HCEC 1CT (cell line): ENCODE measurements around the gene NSG1.
"Not testable (repeated sequence)": the region's sequence is repeated elsewhere in the genome, so short reads cannot be mapped to it uniquely, and the experiment has no call there.

Experiments used
- DNase-seq: peaks from one replicate; pipeline ENCODE4 v3.0.0-alpha.2; 2017

The NSG1 gene

GRCh38 chr4:4417886-4418285, 31.0 kb downstream of the NSG1 start:
- DNase-seq, result no peak

GRCh38 chr4:4418676-4419390, 31.9 kb downstream of the NSG1 start:
- DNase-seq, result no peak

GRCh38 chr4:4419896-4420295, 33.0 kb downstream of the NSG1 start:
- DNase-seq, result no peak

DNA sequence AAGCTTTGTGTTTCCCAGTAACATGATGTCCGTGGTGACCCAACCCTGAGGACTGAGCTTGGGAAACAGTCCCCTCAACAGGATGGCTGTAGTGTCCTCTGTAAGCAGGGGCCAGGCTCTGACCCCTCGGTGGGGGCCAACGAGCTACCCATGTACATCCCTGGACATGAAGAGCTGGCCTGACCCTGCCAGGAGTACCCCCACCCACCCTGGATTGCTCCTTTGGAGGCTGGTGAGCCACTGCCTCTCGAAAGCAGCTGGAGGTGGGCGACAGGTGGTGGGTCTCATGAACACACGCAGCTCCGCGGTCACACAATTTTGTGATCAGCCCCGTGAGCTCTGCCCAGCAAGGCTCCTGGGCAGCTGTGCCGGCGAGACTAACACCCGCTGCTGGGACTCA, 33.5 kb downstream of the NSG1 start:
- DNase-seq, result no peak

- DNase-seq, result no peak
These were observed 34.5 kb downstream of the NSG1 start for GRCh38 chr4:4421356-4421755.

DNA sequence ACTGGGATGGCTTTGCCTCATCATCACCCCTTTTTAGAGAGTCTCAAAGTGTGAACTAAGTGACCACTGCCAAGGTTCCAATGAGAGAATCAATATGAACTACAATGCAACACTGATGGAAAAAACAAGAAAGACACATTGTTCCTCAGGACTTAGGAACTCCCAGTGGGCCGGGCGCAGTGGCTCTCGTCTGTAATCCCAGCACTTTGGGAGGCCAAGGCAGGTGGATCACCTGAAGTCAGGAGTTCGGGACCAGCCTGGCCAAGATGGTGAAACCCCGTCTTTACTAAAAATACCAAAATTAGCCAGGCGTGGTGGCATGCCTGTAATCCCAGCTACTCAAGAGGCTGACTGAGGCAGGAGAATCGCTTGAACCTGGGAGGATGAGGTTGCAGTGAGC, 35.2 kb downstream of the NSG1 start:
- not testable (repeated sequence) for DNase-seq

- no peak for DNase-seq
These were observed 36.1 kb downstream of the NSG1 start for GRCh38 chr4:4422856-4423499.

DNA sequence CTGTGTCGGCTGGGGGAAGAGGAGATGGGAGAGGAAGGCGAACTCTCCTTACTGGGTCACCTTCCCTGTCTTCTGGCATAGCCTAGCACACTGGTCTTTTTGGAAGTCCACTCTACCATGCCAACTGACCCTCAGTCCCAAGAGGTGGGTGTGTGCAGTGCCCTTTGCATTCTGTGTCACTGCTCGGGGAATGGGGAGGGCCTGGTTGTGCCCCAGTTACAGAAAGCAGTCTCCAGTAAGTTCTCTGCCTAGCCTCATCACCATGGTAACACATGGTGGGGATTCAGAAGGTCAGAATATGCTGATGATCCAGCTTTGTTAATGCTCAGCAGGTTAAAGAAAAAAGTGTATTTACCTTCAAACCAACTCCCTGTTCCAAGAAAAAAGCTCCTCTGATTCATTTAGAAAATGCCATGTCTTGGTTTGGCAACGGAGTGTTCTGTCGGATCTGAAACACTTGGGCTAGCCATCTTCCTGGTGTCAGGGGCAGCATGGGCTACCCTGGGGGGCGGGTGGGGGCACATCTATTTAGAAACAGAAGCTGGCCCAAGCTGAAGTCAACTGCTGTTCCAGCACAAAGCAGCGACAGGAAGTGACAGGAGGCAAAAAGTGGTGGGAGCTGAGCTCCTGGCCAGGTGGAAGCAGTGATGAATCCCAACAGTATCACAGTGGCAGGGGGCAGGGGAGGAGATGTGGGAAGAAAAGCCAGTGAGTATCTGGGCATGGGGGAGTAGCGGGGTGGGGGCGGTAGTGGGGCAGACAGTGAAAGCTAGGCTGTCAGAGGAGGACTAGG, 37.0 kb downstream of the NSG1 start:
- no peak for DNase-seq

GRCh38 chr4:4424499-4425115, 37.7 kb downstream of the NSG1 start:
- DNase-seq, result no peak

DNA sequence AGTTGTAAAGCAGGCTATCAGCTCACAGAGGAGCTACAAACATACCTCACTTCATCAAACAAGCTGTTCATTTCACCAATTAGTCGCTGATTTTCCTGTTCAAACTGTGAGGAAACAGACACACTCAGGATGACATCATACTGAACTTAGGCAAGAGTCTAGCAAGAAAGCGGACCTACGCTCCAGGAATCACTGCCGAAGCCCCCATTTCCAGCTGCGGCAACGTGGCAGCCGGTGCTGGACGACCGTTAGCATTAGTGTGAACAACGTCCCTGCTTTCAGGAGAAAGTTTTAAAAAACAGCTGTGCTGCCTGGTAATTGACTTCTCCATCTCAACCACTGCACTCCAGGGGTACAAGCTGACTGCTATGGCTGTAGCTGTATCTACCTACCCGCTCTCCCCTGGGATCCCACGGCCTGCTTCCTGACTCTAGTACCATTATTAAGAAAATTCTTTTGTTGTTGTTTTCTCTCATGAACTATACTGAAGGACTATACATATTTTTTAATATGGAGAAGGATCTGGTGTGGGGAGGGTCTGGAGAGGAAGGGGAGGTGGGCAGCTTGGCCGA, 38.3 kb downstream of the NSG1 start:
- DNase-seq, result no peak

DNA sequence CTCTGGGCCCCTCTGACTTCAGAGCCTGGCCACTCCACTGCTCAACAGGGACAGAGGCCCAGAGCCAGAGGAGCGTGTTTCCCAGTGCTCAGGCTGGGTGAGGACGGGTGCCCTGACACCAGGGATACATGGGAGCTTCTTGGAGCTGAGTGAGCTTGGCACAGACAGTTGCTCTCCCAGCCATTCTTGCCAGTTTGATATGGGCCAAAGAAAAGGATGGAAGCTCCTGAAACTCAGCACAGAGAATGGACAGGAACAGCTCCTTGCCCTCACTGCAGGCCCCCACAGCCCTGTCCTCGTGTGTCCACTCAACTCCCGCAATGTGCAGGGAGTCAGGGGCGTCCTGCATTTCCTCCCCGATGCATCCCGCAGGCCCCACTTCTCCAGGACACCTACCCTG, 38.8 kb downstream of the NSG1 start:
- DNase-seq, result no peak

DNA sequence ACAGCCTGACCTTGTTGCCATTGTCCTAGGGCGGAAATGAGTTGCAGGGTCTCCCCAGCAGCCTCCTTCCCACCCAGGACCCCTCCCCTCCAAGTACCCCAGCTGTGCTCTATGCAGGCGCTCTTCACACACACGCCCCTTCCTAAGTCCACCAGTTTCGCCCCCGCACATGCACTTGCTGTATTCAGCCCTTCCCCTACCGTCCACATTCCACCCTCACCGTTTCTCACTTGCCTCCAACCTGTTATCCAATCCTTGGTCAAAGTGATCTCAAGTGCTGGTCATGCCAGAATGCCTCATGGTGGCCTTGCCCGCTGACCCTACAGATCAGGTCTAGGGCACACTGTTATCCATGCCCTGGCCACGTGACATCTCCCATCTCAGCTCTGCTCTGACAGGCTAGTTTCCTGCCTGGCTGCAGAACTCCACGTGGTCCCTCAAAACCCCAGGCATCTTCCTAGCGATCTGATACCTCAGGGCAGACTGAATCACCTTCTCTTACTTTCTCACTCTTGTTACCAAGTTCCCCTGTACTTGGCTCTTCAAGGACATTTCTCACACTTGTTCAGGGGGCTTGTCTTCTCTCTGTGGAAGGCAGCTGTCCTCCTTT, 39.7 kb downstream of the NSG1 start:
- no peak for DNase-seq

GRCh38 chr4:4427121-4427870, 40.4 kb downstream of the NSG1 start:
- no peak for DNase-seq

DNA sequence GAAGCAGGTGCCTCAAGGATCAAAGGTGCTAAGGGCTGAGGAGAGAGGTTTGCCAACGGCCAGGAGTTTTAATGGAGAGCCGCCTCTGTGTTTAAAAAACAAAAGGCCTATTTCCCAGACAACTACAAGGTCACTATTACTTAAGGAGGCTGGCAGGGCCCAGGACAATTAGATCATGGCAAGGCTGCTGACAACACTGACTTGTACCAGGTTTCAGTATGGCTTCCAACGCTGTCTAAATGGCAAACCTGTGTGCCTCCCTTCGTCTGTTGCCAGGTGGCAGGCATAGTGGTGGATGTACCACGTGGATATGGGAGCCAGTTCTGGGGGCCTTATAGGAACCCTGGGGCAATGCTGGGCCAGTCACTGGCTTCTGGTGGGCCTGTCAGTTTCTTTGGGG, 41.0 kb downstream of the NSG1 start:
- no peak for DNase-seq

GRCh38 chr4:4428966-4429875, 42.3 kb downstream of the NSG1 start:
- no peak for DNase-seq

DNA sequence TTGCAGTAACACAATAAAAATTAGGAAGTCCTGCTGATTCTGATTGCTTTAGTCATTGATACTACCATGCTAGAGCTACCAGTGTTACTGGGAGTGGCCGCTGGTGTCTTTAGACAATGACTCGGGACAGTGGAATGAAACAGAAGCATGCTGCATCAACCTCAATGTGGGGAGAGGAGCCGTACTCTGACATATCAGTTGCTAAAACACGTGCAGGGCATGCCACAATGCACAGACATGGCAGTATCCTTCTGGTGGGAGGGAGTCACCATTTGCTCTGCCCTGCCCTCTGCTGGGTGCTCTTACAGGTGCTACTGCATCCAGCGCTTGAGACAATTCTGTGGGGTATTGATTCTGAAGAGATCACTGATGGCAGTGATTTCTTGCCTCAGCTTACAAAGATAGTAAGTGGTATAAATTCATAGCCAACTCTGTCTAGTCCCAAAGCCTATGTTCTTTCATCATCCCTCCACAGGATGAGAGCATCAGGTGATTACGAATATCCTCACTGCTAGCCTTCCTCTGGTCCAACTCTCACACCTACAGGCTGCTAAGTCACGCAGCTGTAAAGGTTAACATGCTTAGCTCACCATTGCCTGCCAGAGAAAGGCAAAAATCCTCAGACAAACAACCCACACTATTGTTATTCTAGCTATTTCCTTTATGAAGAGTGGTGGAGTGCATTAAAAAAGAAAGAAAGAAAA, 43.7 kb downstream of the NSG1 start:
- DNase-seq, result peak; percentile 59

DNA sequence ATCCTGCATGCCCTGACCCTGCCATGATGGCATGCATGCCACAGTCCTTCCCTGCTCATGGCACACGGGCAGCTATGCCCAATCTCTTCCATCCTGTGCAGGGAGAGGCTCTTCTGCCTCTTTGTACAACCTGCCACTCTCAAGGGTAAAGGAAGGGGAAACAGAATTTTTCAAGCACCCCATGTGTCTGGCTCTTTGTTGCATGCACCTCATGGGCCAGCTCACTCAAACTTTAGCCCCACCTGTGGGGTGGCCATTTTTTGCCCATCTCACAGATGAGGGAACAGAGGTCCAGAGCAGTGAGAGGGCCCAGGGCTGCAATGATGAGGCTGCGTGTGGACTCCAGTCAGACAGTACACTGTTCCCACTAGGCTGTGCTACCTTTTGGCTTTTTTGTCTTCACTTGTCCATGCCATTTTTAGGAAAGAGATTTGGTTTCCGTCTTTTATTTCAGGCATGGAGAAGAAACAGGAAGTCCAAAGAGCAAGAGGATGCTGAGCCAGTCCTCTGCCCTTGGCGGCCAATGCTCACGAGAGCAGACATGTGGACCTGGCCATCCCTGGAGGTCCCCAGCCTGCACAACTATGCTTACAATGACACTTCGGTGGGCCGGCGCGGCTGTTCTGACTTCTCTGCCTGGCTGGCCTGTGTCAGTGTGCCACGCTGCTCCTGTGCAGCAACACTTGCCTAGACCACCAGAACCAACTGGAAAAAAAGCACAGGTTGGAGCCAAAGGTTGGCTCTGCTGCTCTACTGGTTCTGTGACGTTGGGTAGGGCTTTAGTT, 45.6 kb downstream of the NSG1 start:
- no peak for DNase-seq

DNA sequence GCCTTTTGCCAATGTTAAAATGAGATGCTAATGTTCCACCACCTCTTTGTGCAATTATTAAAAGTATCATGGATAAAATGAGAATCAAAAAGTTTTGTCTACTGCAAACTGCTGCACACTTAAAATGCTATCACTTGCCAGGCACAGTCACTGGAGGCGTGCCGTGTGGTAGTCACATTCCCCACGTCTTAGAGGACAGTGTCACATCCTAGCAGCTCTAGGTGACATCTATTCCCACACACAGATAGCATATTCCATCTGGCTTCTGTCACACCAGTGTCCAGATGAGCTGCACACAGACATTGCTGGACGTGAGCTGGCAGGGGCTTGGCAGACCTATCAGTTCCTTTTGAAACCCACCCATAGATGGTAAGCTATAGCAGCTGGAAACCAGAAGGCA, 47.0 kb downstream of the NSG1 start:
- DNase-seq, result no peak

GRCh38 chr4:4436244-4436823, 49.4 kb downstream of the NSG1 start:
- no peak for DNase-seq
